DOHH2 (cell line): ENCODE measurements around the gene LRRC75A.

ENCODE experiments used
- H3F3A ChIP-seq: fragments of 200-600 bp; sonication (generic), shearing (Covaris generic); 2 replicates; pipeline ENCODE4 v1.6.0; 2016; ENCODE audit warnings: antibody characterized with exemption, mild to moderate bottlenecking; ENCODE audit not compliant: control insufficient read depth, insufficient read depth
- H3K27ac ChIP-seq: fragments of 200-600 bp; sonication (generic); 2 replicates; pipeline ENCODE4 v1.5.1; 2014; ENCODE audit warnings: low read depth, mild to moderate bottlenecking, low read length, moderate library complexity
- H3K27me3 ChIP-seq: fragments of 200-600 bp; sonication (generic); 2 replicates; pipeline ENCODE4 v1.6.1; 2014; ENCODE audit warnings: mild to moderate bottlenecking, low read length, mixed read lengths; ENCODE audit not compliant: control insufficient read depth
- H3K36me3 ChIP-seq: fragments of 200-600 bp; sonication (generic); 2 replicates; pipeline ENCODE4 v1.6.1; 2014; ENCODE audit warnings: mild to moderate bottlenecking, low read length, moderate library complexity, mixed read lengths; ENCODE audit not compliant: control insufficient read depth
- H3K4me1 ChIP-seq: fragments of 200-600 bp; sonication (generic); 2 replicates; pipeline ENCODE4 v1.6.1; 2014; ENCODE audit warnings: mild to moderate bottlenecking, low read length, mixed read lengths; ENCODE audit not compliant: control insufficient read depth
- H3K4me2 ChIP-seq: fragments of 200-600 bp; sonication (generic); 2 replicates; pipeline ENCODE4 v1.6.0; 2014; ENCODE audit warnings: mild to moderate bottlenecking, low read length, moderate library complexity
- H3K4me3 ChIP-seq: fragments of 200-600 bp; sonication (generic); 2 replicates; pipeline ENCODE4 v1.5.1; 2014; ENCODE audit warnings: mild to moderate bottlenecking, low read length, mixed read lengths
- H3K79me2 ChIP-seq: fragments of 200-600 bp; sonication (generic); 2 replicates; pipeline ENCODE4 v1.6.1; 2014; ENCODE audit warnings: mild to moderate bottlenecking, low read length, mixed read lengths; ENCODE audit not compliant: control insufficient read depth
- H3K9me2 ChIP-seq: fragments of 200-600 bp; sonication (generic); replicated peaks from 2 replicates; pipeline ENCODE4 v1.6.1; 2014; ENCODE audit warnings: mild to moderate bottlenecking, low read length, mixed read lengths; ENCODE audit not compliant: control insufficient read depth
- H3K9me3 ChIP-seq: fragments of 200-600 bp; sonication (generic); 2 replicates; pipeline ENCODE4 v1.6.1; 2014; ENCODE audit warnings: antibody characterized with exemption, low read length, mixed read lengths; ENCODE audit not compliant: control insufficient read depth, insufficient read depth
- H4K20me1 ChIP-seq: fragments of 200-600 bp; sonication (generic); 2 replicates; pipeline ENCODE4 v1.6.0; 2014; ENCODE audit warnings: low read depth, mild to moderate bottlenecking, antibody characterized with exemption, low read length, moderate library complexity; ENCODE audit not compliant: control insufficient read depth, insufficient read depth
- EZH2phosphoT487 ChIP-seq: fragments of 200-600 bp; sonication (generic); IDR thresholded peaks from 2 replicates; pipeline ENCODE4 v1.6.1; 2017; ENCODE audit warnings: borderline replicate concordance, mild to moderate bottlenecking, antibody characterized with exemption, low read length, moderate library complexity, mixed read lengths
- TF ChIP-seq, protein P1 (sequence below): fragments of 200-600 bp; sonication (generic); IDR thresholded peaks from one replicate; pipeline ENCODE4 v1.5.1; 2014; ENCODE audit warnings: antibody characterized with exemption, mild to moderate bottlenecking, low read depth, low read length; ENCODE audit not compliant: poor library complexity, severe bottlenecking

The LRRC75A gene

DNA sequence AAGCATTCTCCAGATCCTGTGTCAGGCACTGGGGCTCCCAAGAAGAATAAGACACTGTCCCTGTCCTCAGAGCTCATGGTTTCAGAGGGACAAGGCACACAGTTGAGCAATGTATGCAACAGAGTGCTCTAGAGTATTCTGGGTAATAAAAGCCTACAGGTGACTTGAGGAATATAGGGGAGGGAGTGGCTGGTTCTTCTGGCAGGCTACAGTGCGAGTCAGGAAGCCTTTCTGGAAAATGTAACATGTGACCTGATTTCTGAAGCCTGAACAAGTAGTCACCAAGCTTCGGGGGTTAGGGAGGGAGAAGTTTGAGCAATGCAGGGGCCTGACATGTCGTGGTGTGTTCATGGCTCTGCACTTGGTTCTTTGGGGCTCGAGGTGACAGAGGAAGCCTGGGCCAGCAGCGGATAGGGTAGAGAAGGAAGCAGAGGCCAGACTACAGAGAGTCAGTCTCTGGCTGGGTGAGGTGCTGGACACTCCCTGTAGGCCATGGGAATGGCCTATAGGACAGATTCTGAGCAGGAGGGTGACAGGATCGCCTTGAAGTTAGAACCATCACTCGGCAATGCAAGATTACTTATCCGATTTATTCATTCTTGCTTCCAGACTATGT is 16.0 kb upstream of the LRRC75A start:
- TF ChIP-seq EZH2phosphoT487: no peak
- TF ChIP-seq, protein P1, sequence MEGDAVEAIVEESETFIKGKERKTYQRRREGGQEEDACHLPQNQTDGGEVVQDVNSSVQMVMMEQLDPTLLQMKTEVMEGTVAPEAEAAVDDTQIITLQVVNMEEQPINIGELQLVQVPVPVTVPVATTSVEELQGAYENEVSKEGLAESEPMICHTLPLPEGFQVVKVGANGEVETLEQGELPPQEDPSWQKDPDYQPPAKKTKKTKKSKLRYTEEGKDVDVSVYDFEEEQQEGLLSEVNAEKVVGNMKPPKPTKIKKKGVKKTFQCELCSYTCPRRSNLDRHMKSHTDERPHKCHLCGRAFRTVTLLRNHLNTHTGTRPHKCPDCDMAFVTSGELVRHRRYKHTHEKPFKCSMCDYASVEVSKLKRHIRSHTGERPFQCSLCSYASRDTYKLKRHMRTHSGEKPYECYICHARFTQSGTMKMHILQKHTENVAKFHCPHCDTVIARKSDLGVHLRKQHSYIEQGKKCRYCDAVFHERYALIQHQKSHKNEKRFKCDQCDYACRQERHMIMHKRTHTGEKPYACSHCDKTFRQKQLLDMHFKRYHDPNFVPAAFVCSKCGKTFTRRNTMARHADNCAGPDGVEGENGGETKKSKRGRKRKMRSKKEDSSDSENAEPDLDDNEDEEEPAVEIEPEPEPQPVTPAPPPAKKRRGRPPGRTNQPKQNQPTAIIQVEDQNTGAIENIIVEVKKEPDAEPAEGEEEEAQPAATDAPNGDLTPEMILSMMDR: no peak
- H4K20me1 ChIP-seq: no peaks in the 10 kb centered on the region
- no peaks in the 10 kb centered on the region for H3F3A ChIP-seq
- no peaks in the 10 kb centered on the region for H3K9me3 ChIP-seq
- H3K4me3 ChIP-seq: no peak overlapping the region
- H3K4me1 ChIP-seq: no peaks in the 10 kb centered on the region
- no peak overlapping the region for H3K4me2 ChIP-seq
- H3K27ac ChIP-seq: no peak overlapping the region
- H3K9me2 ChIP-seq: no peaks in the 10 kb centered on the region
- no peaks in the 10 kb centered on the region for H3K79me2 ChIP-seq
- no peaks in the 10 kb centered on the region for H3K36me3 ChIP-seq
- no peaks in the 10 kb centered on the region; the same call in 1 of the 2 replicates for H3K27me3 ChIP-seq

DNA sequence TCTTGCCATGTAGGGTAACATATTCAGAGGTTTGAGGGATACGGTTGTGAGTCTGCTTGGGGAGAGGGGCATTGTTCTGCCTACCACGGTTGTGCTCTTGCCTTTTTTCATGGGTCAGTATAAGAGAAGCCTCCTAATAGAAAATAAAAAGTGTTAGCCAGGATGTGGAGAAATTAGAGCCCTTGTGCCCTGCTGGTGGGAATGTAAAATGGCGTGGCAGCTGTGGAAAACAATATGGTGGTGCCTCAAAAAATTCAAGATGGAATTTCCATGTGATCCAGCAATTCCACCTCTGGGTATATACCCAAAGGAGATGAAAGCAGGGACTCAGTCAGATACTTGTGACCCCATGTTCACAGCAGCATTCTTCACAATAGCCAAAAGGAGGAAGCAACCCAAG is 14.2 kb upstream of the LRRC75A start:
- Histone ChIP-seq H3K36me3 (no peaks in the 10 kb centered on the region), H3K79me2 (no peaks in the 10 kb centered on the region), H3K27ac (no peak overlapping the region), H3F3A (no peaks in the 10 kb centered on the region), H3K9me3 (no peaks in the 10 kb centered on the region), H4K20me1 (no peaks in the 10 kb centered on the region), H3K4me1 (no peaks in the 10 kb centered on the region), H3K4me2 (no peak overlapping the region), H3K4me3 (no peak overlapping the region), H3K27me3 (no peaks in the 10 kb centered on the region), H3K9me2 (no peaks in the 10 kb centered on the region)
- TF ChIP-seq, protein P1: no peak
- TF ChIP-seq EZH2phosphoT487: no peak

DNA sequence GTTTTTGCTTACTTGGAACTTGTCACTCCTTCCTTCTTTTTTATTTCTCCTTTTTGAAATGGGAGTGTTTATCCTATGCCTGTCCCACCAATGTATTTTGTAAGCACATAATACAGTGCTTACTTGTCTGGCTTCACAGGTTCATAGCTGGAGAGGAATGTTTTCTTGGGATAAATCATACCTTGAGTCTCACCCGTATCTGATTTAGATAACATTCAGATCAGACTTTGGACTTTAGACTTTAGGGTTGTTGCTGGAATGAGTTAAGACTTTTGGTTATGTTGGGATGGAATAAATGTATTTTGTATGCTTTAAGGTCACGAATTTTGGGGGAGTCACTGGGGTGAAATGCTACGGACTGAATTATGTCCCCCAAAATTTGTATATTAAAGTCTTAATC is 13.0 kb upstream of the LRRC75A start:
- Histone ChIP-seq H3K4me3 (no peak overlapping the region), H3K79me2 (no peaks in the 10 kb centered on the region), H3K4me2 (no peak overlapping the region), H3K9me3 (no peaks in the 10 kb centered on the region), H3K36me3 (no peaks in the 10 kb centered on the region), H3F3A (no peaks in the 10 kb centered on the region), H3K27me3 (no peaks in the 10 kb centered on the region), H3K27ac (no peak overlapping the region), H3K4me1 (no peaks in the 10 kb centered on the region), H3K9me2 (no peaks in the 10 kb centered on the region), H4K20me1 (no peaks in the 10 kb centered on the region)
- TF ChIP-seq, protein P1: no peak
- TF ChIP-seq EZH2phosphoT487: no peak
